ENCODE data around the gene KLF6. TPM values are rescaled to one million over a fixed set of nuclear protein-coding genes. Genes with fewer than 3 reads are reported as not detected.

The KLF6 gene
- total and polyA plus RNA-seq, 2 donors (not counting 1 experiment from before 2014, with no cell fraction given) = 175 to 921 TPM

DNA sequence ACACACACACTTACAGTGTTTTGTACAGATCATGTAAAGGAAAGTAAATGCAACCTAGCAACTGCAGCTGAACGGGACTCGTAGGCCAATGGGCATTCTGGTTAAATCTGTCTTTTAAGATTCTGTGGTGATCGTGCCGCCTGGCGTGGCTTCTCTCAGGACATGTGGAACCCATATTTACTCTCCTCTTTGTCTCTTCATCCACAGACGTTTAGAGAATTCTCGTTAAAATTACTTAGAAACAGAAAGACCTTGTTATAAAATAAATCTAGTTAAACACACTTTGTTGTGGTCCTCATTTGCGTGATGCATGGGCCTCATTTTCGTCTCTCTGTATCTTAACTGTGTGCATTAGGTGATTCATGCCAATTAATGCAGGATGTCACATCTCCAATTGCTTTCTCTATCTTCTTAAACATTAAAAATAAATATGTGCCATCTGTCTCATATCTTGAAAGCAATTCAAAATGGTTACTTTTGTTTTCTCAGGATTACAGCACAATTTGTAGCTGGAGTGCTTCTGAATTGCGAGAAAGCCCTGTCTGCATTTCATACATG is 11.5 kb downstream of the KLF6 start:
- Histone ChIP-seq H3K79me2 (ENCODE audit: control insufficient read depth, insufficient read depth, low read length) (peaks cover 1% of the 10 kb centered on the region), H4K20me1 (ENCODE audit: control insufficient read depth, insufficient read depth, low read length, poor library complexity, severe bottlenecking) (peaks cover 30% of the 10 kb centered on the region), H3K4me2 (replicated peaks; ENCODE audit: low read depth, low read length, poor library complexity, severe bottlenecking) (no peak overlapping the region), H3K36me3 (replicated peaks in 1 of 2; ENCODE audit: control extremely low read depth in 1 of 2, control insufficient read depth in 1 of 2, extremely low read depth in 1 of 2, insufficient read depth in 2 of 2, low read length in 1 of 2) (peaks cover 7 to 35% of the 10 kb centered on the region in 2 experiments), H3K27ac (ENCODE audit: low read length in 2 of 2) (no peak overlapping the region), H2AFZ (ENCODE audit: insufficient read depth, low read depth, low read length, poor library complexity, severe bottlenecking) (no peak overlapping the region), H3K9ac (ENCODE audit: low read length) (no peak overlapping the region), H3K9me3 (ENCODE audit: control extremely low read depth in 1 of 3, control insufficient read depth in 2 of 3, insufficient read depth in 1 of 3, low read length in 2 of 3) (peaks cover 0 to 3% (median 0%) of the 10 kb centered on the region in 3 donors), H3K4me3 (ENCODE audit: control extremely low read depth in 1 of 5, extremely low read depth in 1 of 5, insufficient read depth in 1 of 5, low read depth in 2 of 5, low read length in 4 of 5) (no peak overlapping the region), H3K27me3 (replicated peaks in 1 of 4; ENCODE audit: control extremely low read depth in 1 of 4, control insufficient read depth in 3 of 4, insufficient read depth in 4 of 4, low read length in 3 of 4) (no peaks in the 10 kb centered on the region), H3K4me1 (ENCODE audit: control insufficient read depth in 2 of 2, insufficient read depth in 2 of 2, low read length in 2 of 2) (peaks cover 0 to 7% of the 10 kb centered on the region in 2 donors)
- 0% methylated on average over 1 of the region's 10 CpGs for WGBS (ENCODE audit: insufficient coverage)
- ATAC-seq (ENCODE audit: low read depth) (no peak), DNase-seq (peak; percentile 26)
- POLR2A ChIA-PET = interaction anchor here (0.5 kb wide), 1 partner anchor 305 kb away, joined by 4 read pairs; no protein-coding TSS in a partner anchor
- CTCF ChIA-PET = interaction anchor here (1.3 kb wide), 1 partner anchor 883 kb away, joined by 4 read pairs; no protein-coding TSS in a partner anchor
- Mint-ChIP-seq H3K9me3 (ENCODE audit: insufficient read depth) (no peaks in the 10 kb centered on the region), H3K4me1 (peaks cover 18% of the 10 kb centered on the region), H3K27ac (no peak overlapping the region), H3K27me3 (no peaks in the 10 kb centered on the region), H3K4me3 (no peak overlapping the region)
- intact Hi-C loops (cut with micrococcal nuclease) = loop anchor here (2.0 kb wide), 1 partner anchor 13 kb away; no protein-coding TSS in a partner anchor
- TF ChIP-seq, protein P1, sequence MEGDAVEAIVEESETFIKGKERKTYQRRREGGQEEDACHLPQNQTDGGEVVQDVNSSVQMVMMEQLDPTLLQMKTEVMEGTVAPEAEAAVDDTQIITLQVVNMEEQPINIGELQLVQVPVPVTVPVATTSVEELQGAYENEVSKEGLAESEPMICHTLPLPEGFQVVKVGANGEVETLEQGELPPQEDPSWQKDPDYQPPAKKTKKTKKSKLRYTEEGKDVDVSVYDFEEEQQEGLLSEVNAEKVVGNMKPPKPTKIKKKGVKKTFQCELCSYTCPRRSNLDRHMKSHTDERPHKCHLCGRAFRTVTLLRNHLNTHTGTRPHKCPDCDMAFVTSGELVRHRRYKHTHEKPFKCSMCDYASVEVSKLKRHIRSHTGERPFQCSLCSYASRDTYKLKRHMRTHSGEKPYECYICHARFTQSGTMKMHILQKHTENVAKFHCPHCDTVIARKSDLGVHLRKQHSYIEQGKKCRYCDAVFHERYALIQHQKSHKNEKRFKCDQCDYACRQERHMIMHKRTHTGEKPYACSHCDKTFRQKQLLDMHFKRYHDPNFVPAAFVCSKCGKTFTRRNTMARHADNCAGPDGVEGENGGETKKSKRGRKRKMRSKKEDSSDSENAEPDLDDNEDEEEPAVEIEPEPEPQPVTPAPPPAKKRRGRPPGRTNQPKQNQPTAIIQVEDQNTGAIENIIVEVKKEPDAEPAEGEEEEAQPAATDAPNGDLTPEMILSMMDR (IDR thresholded peaks at IDR 0.05) = no peak
- no peak for TF ChIP-seq EZH2 (IDR thresholded peaks at IDR 0.05; ENCODE audit: borderline replicate concordance, insufficient read depth, low read depth, low read length, poor library complexity, severe bottlenecking)
